RPMI8226 (cell line): ENCODE data around the gene FGGY.

ENCODE experiments used
- DNase-seq: peaks from one replicate; pipeline ENCODE4 v3.0.0-alpha.2; 2015

The FGGY gene

GRCh38 chr1:59667020-59667419, 370.1 kb downstream of the FGGY start:
- DNase-seq: no peak

- DNase-seq: no peak
Observed at GRCh38 chr1:59669752-59670312, 372.9 kb downstream of the FGGY start.

GRCh38 chr1:59670662-59671061, 373.8 kb downstream of the FGGY start:
- DNase-seq: no peak

GRCh38 chr1:59671066-59671952, 374.4 kb downstream of the FGGY start:
- no peak for DNase-seq

GRCh38 chr1:59671953-59672305, 375.0 kb downstream of the FGGY start:
- DNase-seq: no peak

GRCh38 chr1:59672851-59673572, 376.1 kb downstream of the FGGY start:
- no peak for DNase-seq

- DNase-seq: no peak
Observed at GRCh38 chr1:59673573-59674450, 376.9 kb downstream of the FGGY start.

GRCh38 chr1:59674595-59674994, 377.7 kb downstream of the FGGY start:
- no peak for DNase-seq

- no peak for DNase-seq
Observed at GRCh38 chr1:59675936-59676335, 379.0 kb downstream of the FGGY start.

- DNase-seq: no peak
Observed at GRCh38 chr1:59678040-59678439, 381.1 kb downstream of the FGGY start.

GRCh38 chr1:59678493-59679228, 381.8 kb downstream of the FGGY start:
- DNase-seq: no peak

- DNase-seq: no peak
Observed at GRCh38 chr1:59680044-59680443, 383.1 kb downstream of the FGGY start.

- DNase-seq: no peak
Observed at GRCh38 chr1:59682396-59683080, 385.6 kb downstream of the FGGY start.

- DNase-seq: no peak
Observed at GRCh38 chr1:59683197-59683596, 386.3 kb downstream of the FGGY start.

GRCh38 chr1:59684698-59685097, 387.8 kb downstream of the FGGY start:
- DNase-seq: no peak

- no peak for DNase-seq
Observed at GRCh38 chr1:59685101-59685500, 388.2 kb downstream of the FGGY start.

GRCh38 chr1:59685666-59686065, 388.8 kb downstream of the FGGY start:
- no peak for DNase-seq

GRCh38 chr1:59686170-59686569, 389.3 kb downstream of the FGGY start:
- DNase-seq: no peak

GRCh38 chr1:59686574-59686973, 389.7 kb downstream of the FGGY start:
- no peak for DNase-seq

- DNase-seq: no peak
Observed at GRCh38 chr1:59687081-59687480, 390.2 kb downstream of the FGGY start.

GRCh38 chr1:59688976-59689375, 392.1 kb downstream of the FGGY start:
- no peak for DNase-seq

GRCh38 chr1:59689730-59690129, 392.8 kb downstream of the FGGY start:
- DNase-seq: no peak
